HUES48 (cell line): ENCODE data around the gene IGFBP2.

ENCODE experiments used
- H3K27ac ChIP-seq: one replicate; pipeline ENCODE4 v1.7.0; 2013; ENCODE audit warnings: low read depth, low read length, inconsistent platforms
- H3K27me3 ChIP-seq: 2 replicates; pipeline ENCODE4 v1.6.1; 2013; ENCODE audit warnings: mild to moderate bottlenecking, low read length; ENCODE audit not compliant: control insufficient read depth, insufficient read depth
- H3K36me3 ChIP-seq: 2 replicates; pipeline ENCODE4 v1.6.1; 2013; ENCODE audit warnings: low read length; ENCODE audit not compliant: control insufficient read depth, insufficient read depth
- H3K4me1 ChIP-seq: 2 replicates; pipeline ENCODE4 v1.6.1; 2013; ENCODE audit warnings: mild to moderate bottlenecking, low read length; ENCODE audit not compliant: control insufficient read depth, insufficient read depth
- H3K4me3 ChIP-seq: 2 replicates; pipeline ENCODE4 v1.5.1; 2013; ENCODE audit warnings: mild to moderate bottlenecking, low read depth, low read length
- H3K9ac ChIP-seq: 2 replicates; pipeline ENCODE4 v1.6.1; 2013; ENCODE audit warnings: mild to moderate bottlenecking, low read depth, low read length, moderate library complexity
- H3K9me3 ChIP-seq: 2 replicates; pipeline ENCODE4 v1.6.1; 2013; ENCODE audit warnings: low read length; ENCODE audit not compliant: control insufficient read depth, insufficient read depth

Gene IGFBP2

GRCh38 chr2:216688731-216689340 lies 55.6 kb downstream of the IGFBP2 start:
- Histone ChIP-seq H3K9me3 (no peaks in the 10 kb centered on the region), H3K9ac (no peak overlapping the region), H3K27me3 (peaks cover 33% of the 10 kb centered on the region), H3K36me3 (no peaks in the 10 kb centered on the region), H3K4me3 (no peak overlapping the region), H3K27ac (no peak overlapping the region), H3K4me1 (peaks cover 18% of the 10 kb centered on the region)

GRCh38 chr2:216689397-216689796 lies 56.2 kb downstream of the IGFBP2 start:
- no peak overlapping the region for H3K9ac ChIP-seq
- H3K4me1 ChIP-seq, result peaks cover 18% of the 10 kb centered on the region
- no peak overlapping the region for H3K4me3 ChIP-seq
- H3K36me3 ChIP-seq, result no peaks in the 10 kb centered on the region
- H3K9me3 ChIP-seq, result no peaks in the 10 kb centered on the region
- H3K27me3 ChIP-seq, result peaks cover 38% of the 10 kb centered on the region
- no peak overlapping the region for H3K27ac ChIP-seq

GRCh38 chr2:216690456-216690852 lies 57.2 kb downstream of the IGFBP2 start:
- no peak overlapping the region for H3K27ac ChIP-seq
- H3K4me3 ChIP-seq, result no peak overlapping the region
- H3K36me3 ChIP-seq, result no peaks in the 10 kb centered on the region
- peaks cover 18% of the 10 kb centered on the region for H3K4me1 ChIP-seq
- H3K27me3 ChIP-seq, result peaks cover 49% of the 10 kb centered on the region
- H3K9ac ChIP-seq, result no peak overlapping the region
- no peaks in the 10 kb centered on the region for H3K9me3 ChIP-seq

GRCh38 chr2:216690853-216691741 lies 57.9 kb downstream of the IGFBP2 start:
- H3K4me3 ChIP-seq, result peak overlapping the region; percentile 76

GRCh38 chr2:216692636-216693413 lies 59.6 kb downstream of the IGFBP2 start:
- Histone ChIP-seq H3K27ac (peak overlapping the region; percentile 34), H3K4me1 (peaks cover 33% of the 10 kb centered on the region), H3K9ac (no peak overlapping the region), H3K9me3 (no peaks in the 10 kb centered on the region), H3K36me3 (no peaks in the 10 kb centered on the region), H3K4me3 (peak overlapping the region; percentile 76), H3K27me3 (peaks cover 63% of the 10 kb centered on the region)

More at GRCh38 chr2:216690853-216691741, 57.9 kb downstream of the IGFBP2 start:
- Histone ChIP-seq H3K27me3 (peaks cover 55% of the 10 kb centered on the region), H3K9ac (no peak overlapping the region), H3K36me3 (no peaks in the 10 kb centered on the region), H3K4me1 (peaks cover 23% of the 10 kb centered on the region), H3K9me3 (no peaks in the 10 kb centered on the region), H3K27ac (no peak overlapping the region)

GRCh38 chr2:216693414-216694080 lies 60.3 kb downstream of the IGFBP2 start:
- H3K36me3 ChIP-seq, result no peaks in the 10 kb centered on the region
- peaks cover 63% of the 10 kb centered on the region for H3K27me3 ChIP-seq
- H3K9me3 ChIP-seq, result no peaks in the 10 kb centered on the region
- H3K4me3 ChIP-seq, result peak overlapping the region; percentile 76
- H3K27ac ChIP-seq, result no peak overlapping the region
- H3K9ac ChIP-seq, result no peak overlapping the region
- H3K4me1 ChIP-seq, result peaks cover 31% of the 10 kb centered on the region

- H3K36me3 ChIP-seq, result no peaks in the 10 kb centered on the region
- no peaks in the 10 kb centered on the region for H3K9me3 ChIP-seq
- no peak overlapping the region for H3K27ac ChIP-seq
- no peak overlapping the region; the same call in 1 of the 2 replicates for H3K9ac ChIP-seq
- H3K27me3 ChIP-seq, result peaks cover 60% of the 10 kb centered on the region
- peaks cover 31% of the 10 kb centered on the region for H3K4me1 ChIP-seq
- peak overlapping the region; percentile 70 for H3K4me3 ChIP-seq
Observed at GRCh38 chr2:216694082-216694825, 61.0 kb downstream of the IGFBP2 start.

- Histone ChIP-seq H3K9me3 (no peaks in the 10 kb centered on the region), H3K36me3 (no peaks in the 10 kb centered on the region), H3K4me3 (peak overlapping the region; percentile 70), H3K27ac (no peak overlapping the region), H3K27me3 (peaks cover 54% of the 10 kb centered on the region), H3K9ac (no peak overlapping the region), H3K4me1 (peaks cover 31% of the 10 kb centered on the region)
Observed at GRCh38 chr2:216694826-216695217, 61.6 kb downstream of the IGFBP2 start.

- peaks cover 26% of the 10 kb centered on the region for H3K4me1 ChIP-seq
- H3K36me3 ChIP-seq, result no peaks in the 10 kb centered on the region
- peaks cover 49% of the 10 kb centered on the region for H3K27me3 ChIP-seq
- H3K4me3 ChIP-seq, result peak within 1 kb of the TSS; percentile 70
- no peaks in the 10 kb centered on the region for H3K9me3 ChIP-seq
- no peak within 1 kb of the TSS; the same call in 1 of the 2 replicates for H3K9ac ChIP-seq
- H3K27ac ChIP-seq, result no peak within 1 kb of the TSS
Observed at GRCh38 chr2:216695401-216695821, 62.2 kb downstream of the IGFBP2 start, which contains the start of gene IGFBP5. TSS of gene IGFBP5 (minus strand) at chr2:216695549. CDS start at chr2:216694775, 774 bp downstream.

GRCh38 chr2:216696321-216696720 lies 63.1 kb downstream of the IGFBP2 start:
- H3K27me3 ChIP-seq, result peaks cover 43% of the 10 kb centered on the region
- no peak overlapping the region for H3K4me3 ChIP-seq
- no peak overlapping the region for H3K27ac ChIP-seq
- peaks cover 20% of the 10 kb centered on the region for H3K4me1 ChIP-seq
- H3K36me3 ChIP-seq, result no peaks in the 10 kb centered on the region
- H3K9me3 ChIP-seq, result no peaks in the 10 kb centered on the region
- no peak overlapping the region for H3K9ac ChIP-seq
